Immature natural killer cell (primary cell): ENCODE measurements around the gene DCBLD2. TPM values are rescaled to one million over a fixed set of nuclear protein-coding genes. Genes with fewer than 3 reads are reported as not detected.

Source experiments
- DNase-seq, 3 donors: peaks; one replicate each; pipeline ENCODE4 v3.0.0; 2022; ENCODE audit warnings: mixed read lengths in 1 of 3
- H3K27ac Mint-ChIP-seq, 6 donors: one replicate each; pipeline ENCODE4 v1.8.0; 2020; ENCODE audit warnings: mixed read lengths in 6 of 6, mild to moderate bottlenecking in 5 of 6, inconsistent platforms in 4 of 6, moderate library complexity in 3 of 6
- H3K27me3 Mint-ChIP-seq, 3 donors: one replicate each; pipeline ENCODE4 v1.8.0; 2020 to 2021; ENCODE audit warnings: low read depth in 3 of 3, mild to moderate bottlenecking in 3 of 3, mixed read lengths in 3 of 3, moderate library complexity in 3 of 3, inconsistent platforms in 1 of 3
- H3K36me3 Mint-ChIP-seq, 3 donors: one replicate each; pipeline ENCODE4 v1.8.0; 2020; ENCODE audit warnings: mixed read lengths in 3 of 3, inconsistent platforms in 2 of 3, mild to moderate bottlenecking in 2 of 3
- H3K4me1 Mint-ChIP-seq, 2 donors: one replicate each; pipeline ENCODE4 v1.8.0; 2020; ENCODE audit warnings: inconsistent platforms in 2 of 2, mild to moderate bottlenecking in 2 of 2, mixed read lengths in 2 of 2, moderate library complexity in 1 of 2
- H3K4me3 Mint-ChIP-seq, 5 donors: one replicate each; pipeline ENCODE4 v1.8.0; 2020; ENCODE audit warnings: mild to moderate bottlenecking in 5 of 5, mixed read lengths in 5 of 5, inconsistent platforms in 3 of 5, moderate library complexity in 3 of 5
- H3K9me3 Mint-ChIP-seq, 6 donors: one replicate each; pipeline ENCODE4 v1.8.0; 2020; ENCODE audit warnings: mild to moderate bottlenecking in 6 of 6, mixed read lengths in 6 of 6, inconsistent platforms in 4 of 6, moderate library complexity in 3 of 6
- polyA plus RNA-seq, 3 donors: library from polyadenylated mRNA; unstranded; fragments of 300-500 nt; fragmentation: Illumina TruSeq; gene quantifications; one replicate each; pipeline ENCODE4 v1.2.3, GENCODE V29; 2021

Gene DCBLD2
- polyA plus RNA-seq, 3 donors from 2014 or later, result 0.04 to 1.0 TPM; not detected in 1

GRCh38 chr3:98775459-98776139, 125.9 kb downstream of the DCBLD2 start:
- DNase-seq, result no peak
- Mint-ChIP-seq H3K27me3 (peaks cover 0 to 2% (median 1%) of the 10 kb centered on the region in 3 donors), H3K9me3 (peaks cover 0 to 9% (median 0%) of the 10 kb centered on the region in 6 donors), H3K36me3 (no peaks in the 10 kb centered on the region), H3K27ac (no peak overlapping the region), H3K4me1 (peaks cover 0 to 4% of the 10 kb centered on the region in 2 donors), H3K4me3 (no peak overlapping the region)

GRCh38 chr3:98772022-98772421, 129.5 kb downstream of the DCBLD2 start:
- Mint-ChIP-seq H3K36me3 (no peaks in the 10 kb centered on the region), H3K4me3 (no peak overlapping the region), H3K4me1 (no peaks in the 10 kb centered on the region), H3K9me3 (peaks cover 0 to 3% (median 0%) of the 10 kb centered on the region in 6 donors), H3K27ac (no peak overlapping the region), H3K27me3 (peaks cover 0 to 2% (median 0%) of the 10 kb centered on the region in 3 donors)
- DNase-seq, result no peak

GRCh38 chr3:98770261-98771039, 131.0 kb downstream of the DCBLD2 start:
- DNase-seq, result peak in 1 of 3 donors; percentile 3
- peak overlapping the region in 1 of 5 donors; percentile 16 for H3K4me3 Mint-ChIP-seq
- no peaks in the 10 kb centered on the region for H3K36me3 Mint-ChIP-seq
- H3K4me1 Mint-ChIP-seq, result no peaks in the 10 kb centered on the region
- H3K27ac Mint-ChIP-seq, result no peak overlapping the region
- peaks cover 0 to 2% (median 0%) of the 10 kb centered on the region in 6 donors for H3K9me3 Mint-ChIP-seq
- H3K27me3 Mint-ChIP-seq, result peaks cover 0 to 2% (median 0%) of the 10 kb centered on the region in 3 donors

- Mint-ChIP-seq H3K36me3 (no peaks in the 10 kb centered on the region), H3K4me3 (no peak overlapping the region), H3K27ac (no peak overlapping the region), H3K9me3 (peaks cover 0 to 2% (median 0%) of the 10 kb centered on the region in 6 donors), H3K27me3 (peaks cover 0 to 2% (median 0%) of the 10 kb centered on the region in 3 donors), H3K4me1 (no peaks in the 10 kb centered on the region)
- no peak for DNase-seq
Measured at GRCh38 chr3:98769448-98769847, 132.0 kb downstream of the DCBLD2 start.

GRCh38 chr3:98768961-98769360, 132.5 kb downstream of the DCBLD2 start:
- Mint-ChIP-seq H3K4me1 (no peaks in the 10 kb centered on the region), H3K27ac (no peak overlapping the region), H3K9me3 (peaks cover 0 to 2% (median 0%) of the 10 kb centered on the region in 6 donors), H3K27me3 (peaks cover 0 to 2% (median 0%) of the 10 kb centered on the region in 3 donors), H3K4me3 (no peak overlapping the region), H3K36me3 (no peaks in the 10 kb centered on the region)
- DNase-seq, result no peak

GRCh38 chr3:98766924-98767323, 134.6 kb downstream of the DCBLD2 start:
- Mint-ChIP-seq H3K36me3 (no peaks in the 10 kb centered on the region), H3K4me3 (no peak overlapping the region), H3K27ac (no peak overlapping the region), H3K27me3 (peaks cover 0 to 2% (median 0%) of the 10 kb centered on the region in 3 donors), H3K9me3 (peaks cover 0 to 2% (median 0%) of the 10 kb centered on the region in 6 donors), H3K4me1 (no peaks in the 10 kb centered on the region)
- no peak for DNase-seq

- Mint-ChIP-seq H3K4me1 (no peaks in the 10 kb centered on the region), H3K4me3 (no peak overlapping the region), H3K27me3 (peaks cover 0 to 3% (median 2%) of the 10 kb centered on the region in 3 donors), H3K9me3 (peaks cover 0 to 2% (median 0%) of the 10 kb centered on the region in 6 donors), H3K27ac (no peak overlapping the region), H3K36me3 (no peaks in the 10 kb centered on the region)
- no peak for DNase-seq
Measured at GRCh38 chr3:98765721-98766120, 135.8 kb downstream of the DCBLD2 start.

- Mint-ChIP-seq H3K27ac (no peak overlapping the region), H3K36me3 (no peaks in the 10 kb centered on the region), H3K27me3 (peaks cover 0 to 3% (median 2%) of the 10 kb centered on the region in 3 donors), H3K4me3 (no peak overlapping the region), H3K9me3 (peaks cover 0 to 2% (median 0%) of the 10 kb centered on the region in 6 donors), H3K4me1 (no peaks in the 10 kb centered on the region)
- DNase-seq, result no peak
Measured at GRCh38 chr3:98764472-98764884, 137.0 kb downstream of the DCBLD2 start.

- H3K27me3 Mint-ChIP-seq, result peaks cover 0 to 3% (median 2%) of the 10 kb centered on the region in 3 donors
Measured at GRCh38 chr3:98763819-98764418, 137.6 kb downstream of the DCBLD2 start.

GRCh38 chr3:98763076-98763475, 138.4 kb downstream of the DCBLD2 start, which contains the start of gene ST3GAL6:
ST3GAL6 (plus strand) TSS chr3:98763340; CDS start chr3:98768441, 5,101 bp downstream.
- Mint-ChIP-seq H3K9me3 (no peaks in the 10 kb centered on the region), H3K36me3 (no peaks in the 10 kb centered on the region), H3K27ac (no peak within 1 kb of the TSS), H3K4me1 (no peaks in the 10 kb centered on the region), H3K4me3 (no peak within 1 kb of the TSS), H3K27me3 (peaks cover 0 to 3% (median 2%) of the 10 kb centered on the region in 3 donors)
- no peak for DNase-seq

More at GRCh38 chr3:98763819-98764418, 137.6 kb downstream of the DCBLD2 start:
- H3K4me3 Mint-ChIP-seq, result no peak overlapping the region
- H3K36me3 Mint-ChIP-seq, result no peaks in the 10 kb centered on the region
- peaks cover 0 to 2% (median 0%) of the 10 kb centered on the region in 6 donors for H3K9me3 Mint-ChIP-seq
- no peaks in the 10 kb centered on the region for H3K4me1 Mint-ChIP-seq
- H3K27ac Mint-ChIP-seq, result no peak overlapping the region
- no peak for DNase-seq

GRCh38 chr3:98761643-98762229, 139.8 kb downstream of the DCBLD2 start:
- peak overlapping the region in 1 of 6 donors; percentile 2 for H3K27ac Mint-ChIP-seq
- peaks cover 0 to 3% (median 2%) of the 10 kb centered on the region in 3 donors for H3K27me3 Mint-ChIP-seq
- no peak for DNase-seq
- no peaks in the 10 kb centered on the region for H3K4me1 Mint-ChIP-seq
- H3K4me3 Mint-ChIP-seq, result no peak overlapping the region
- no peaks in the 10 kb centered on the region for H3K9me3 Mint-ChIP-seq
- no peaks in the 10 kb centered on the region for H3K36me3 Mint-ChIP-seq

- no peak overlapping the region for H3K4me3 Mint-ChIP-seq
- H3K36me3 Mint-ChIP-seq, result no peaks in the 10 kb centered on the region
- no peaks in the 10 kb centered on the region for H3K9me3 Mint-ChIP-seq
- H3K27me3 Mint-ChIP-seq, result peaks cover 0 to 3% (median 0%) of the 10 kb centered on the region in 3 donors
- no peaks in the 10 kb centered on the region for H3K4me1 Mint-ChIP-seq
- no peak for DNase-seq
- no peak overlapping the region for H3K27ac Mint-ChIP-seq
Measured at GRCh38 chr3:98759629-98760028, 141.9 kb downstream of the DCBLD2 start.

GRCh38 chr3:98755601-98756000, 145.9 kb downstream of the DCBLD2 start:
- H3K27ac Mint-ChIP-seq, result no peak overlapping the region
- H3K27me3 Mint-ChIP-seq, result no peaks in the 10 kb centered on the region
- H3K4me1 Mint-ChIP-seq, result no peaks in the 10 kb centered on the region
- no peaks in the 10 kb centered on the region for H3K36me3 Mint-ChIP-seq
- DNase-seq, result no peak
- H3K9me3 Mint-ChIP-seq, result no peaks in the 10 kb centered on the region
- H3K4me3 Mint-ChIP-seq, result no peak overlapping the region
